ENCODE data around the gene PPP1R13B.

Gene PPP1R13B

DNA sequence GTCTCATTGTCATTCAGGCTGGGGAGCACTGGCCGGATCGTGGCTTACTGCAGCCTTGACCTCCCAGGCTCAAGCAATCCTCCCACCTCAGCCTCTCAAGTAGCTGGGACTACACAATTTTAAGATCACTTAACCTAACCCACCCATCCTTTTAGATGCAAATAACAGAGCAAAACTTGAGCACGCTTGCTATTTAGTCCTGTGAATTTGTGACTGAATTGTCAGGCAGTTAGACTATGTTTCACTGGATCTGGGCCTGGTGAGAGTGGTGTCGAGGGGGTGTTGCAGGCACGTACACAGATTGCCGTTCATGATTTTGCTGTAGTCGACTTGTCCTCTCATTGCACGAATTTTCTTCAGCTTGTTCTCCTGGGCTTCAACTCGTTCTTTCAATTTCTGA is 93.6 kb downstream of the PPP1R13B start:
- H3K36me3 ChIP-seq (replicated peaks in 1 of 2; ENCODE audit: control insufficient read depth in 2 of 2, insufficient read depth in 2 of 2, low read length in 2 of 2): no peaks in the 10 kb centered on the region
- no peaks in the 10 kb centered on the region for H3K4me1 ChIP-seq (ENCODE audit: control insufficient read depth in 2 of 2, insufficient read depth in 1 of 2, low read depth in 1 of 2, low read length in 2 of 2)
- no peak for DNase-seq (ENCODE audit: low spot score)
- no peak overlapping the region for H2BK15ac ChIP-seq (ENCODE audit: low read length)
- H2BK5ac ChIP-seq (ENCODE audit: low read length): no peak overlapping the region
- no peak overlapping the region for H3K23ac ChIP-seq (ENCODE audit: low read depth, low read length, poor library complexity)
- no peak overlapping the region for H3K4me2 ChIP-seq (ENCODE audit: insufficient read depth, low read length, poor library complexity, severe bottlenecking)
- no peak overlapping the region for H2BK120ac ChIP-seq (ENCODE audit: low read depth, low read length)
- no peak overlapping the region for H3K14ac ChIP-seq (ENCODE audit: low read length)
- no CpG with 5 or more reads among the region's 9 CpGs for WGBS, 2 donors (ENCODE audit: extremely low coverage in 2 of 2, insufficient read length in 2 of 2, insufficient replicate concordance in 1 of 2)
- H4K91ac ChIP-seq (ENCODE audit: low read depth, low read length, poor library complexity): no peak overlapping the region
- no peak overlapping the region for H3K9ac ChIP-seq (ENCODE audit: low read depth, low read length, poor library complexity)
- H4K8ac ChIP-seq (ENCODE audit: low read depth, low read length): no peak overlapping the region
- no peak overlapping the region for H3K4ac ChIP-seq (ENCODE audit: low read length)
- no peak overlapping the region for H3K4me3 ChIP-seq (ENCODE audit: low read length in 2 of 2)
- H3K27ac ChIP-seq (replicated peaks; ENCODE audit: low read length): no peak overlapping the region
- H2BK12ac ChIP-seq (ENCODE audit: low read length): no peak overlapping the region
- no peaks in the 10 kb centered on the region for H3K27me3 ChIP-seq (ENCODE audit: control insufficient read depth in 3 of 3, insufficient read depth in 3 of 3, low read depth in 1 of 3, low read length in 3 of 3)
- H3K18ac ChIP-seq (ENCODE audit: low read length): no peak overlapping the region
- no peak overlapping the region for H2AK5ac ChIP-seq (ENCODE audit: low read depth, low read length)
- H3K79me1 ChIP-seq (ENCODE audit: low read depth, low read length): no peaks in the 10 kb centered on the region
- no peaks in the 10 kb centered on the region for H3K9me3 ChIP-seq (replicated peaks in 1 of 2; ENCODE audit: control insufficient read depth in 2 of 2, insufficient read depth in 1 of 2, low read depth in 1 of 2, low read length in 2 of 2)
- no peak overlapping the region for H2AFZ ChIP-seq (ENCODE audit: low read length)

DNA sequence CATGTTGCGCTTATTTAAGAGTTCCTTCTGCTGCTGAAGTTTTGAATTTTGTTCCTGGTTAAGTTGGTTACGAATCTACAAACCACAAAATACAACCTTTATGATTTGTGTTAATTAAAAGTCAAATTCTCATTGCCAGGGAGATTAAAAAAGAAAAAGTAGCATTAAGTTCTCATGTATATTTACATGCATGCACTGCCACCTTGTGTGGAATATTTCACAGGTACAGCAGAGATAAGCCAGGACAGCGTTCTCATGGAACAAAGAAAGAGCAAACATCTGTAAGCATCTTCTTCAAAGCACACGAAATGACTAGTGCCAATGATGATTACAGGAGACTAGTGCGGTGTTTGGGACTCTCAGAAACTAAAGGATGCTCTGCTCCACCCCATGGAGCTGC is 97.5 kb downstream of the PPP1R13B start:
- Histone ChIP-seq H2BK12ac (ENCODE audit: low read length) (no peak overlapping the region), H3K79me1 (ENCODE audit: low read depth, low read length) (no peaks in the 10 kb centered on the region), H3K4me1 (ENCODE audit: control insufficient read depth in 2 of 2, insufficient read depth in 1 of 2, low read depth in 1 of 2, low read length in 2 of 2) (no peaks in the 10 kb centered on the region), H3K4ac (ENCODE audit: low read length) (no peak overlapping the region), H3K4me2 (ENCODE audit: insufficient read depth, low read length, poor library complexity, severe bottlenecking) (no peak overlapping the region), H4K8ac (ENCODE audit: low read depth, low read length) (no peak overlapping the region), H3K27me3 (ENCODE audit: control insufficient read depth in 3 of 3, insufficient read depth in 3 of 3, low read depth in 1 of 3, low read length in 3 of 3) (no peaks in the 10 kb centered on the region), H3K36me3 (replicated peaks in 1 of 2; ENCODE audit: control insufficient read depth in 2 of 2, insufficient read depth in 2 of 2, low read length in 2 of 2) (no peaks in the 10 kb centered on the region), H4K91ac (ENCODE audit: low read depth, low read length, poor library complexity) (no peak overlapping the region), H3K14ac (ENCODE audit: low read length) (no peak overlapping the region), H3K4me3 (ENCODE audit: low read length in 2 of 2) (no peak overlapping the region), H3K18ac (ENCODE audit: low read length) (no peak overlapping the region), H2BK5ac (ENCODE audit: low read length) (no peak overlapping the region), H3K27ac (replicated peaks; ENCODE audit: low read length) (no peak overlapping the region), H3K23ac (ENCODE audit: low read depth, low read length, poor library complexity) (no peak overlapping the region), H2AFZ (ENCODE audit: low read length) (no peak overlapping the region), H2BK15ac (ENCODE audit: low read length) (no peak overlapping the region), H3K9me3 (replicated peaks in 1 of 2; ENCODE audit: control insufficient read depth in 2 of 2, insufficient read depth in 1 of 2, low read depth in 1 of 2, low read length in 2 of 2) (no peaks in the 10 kb centered on the region), H2AK5ac (ENCODE audit: low read depth, low read length) (no peak overlapping the region), H3K9ac (ENCODE audit: low read depth, low read length, poor library complexity) (no peak overlapping the region), H2BK120ac (ENCODE audit: low read depth, low read length) (no peak overlapping the region)
- DNase-seq (ENCODE audit: low spot score): no peak
- WGBS, 2 donors (ENCODE audit: extremely low coverage in 2 of 2, insufficient read length in 2 of 2, insufficient replicate concordance in 1 of 2): no CpG with 5 or more reads among the region's 5 CpGs

GRCh38 chr14:103749452-103749851 is 97.9 kb downstream of the PPP1R13B start:
- Histone ChIP-seq H3K4me3 (ENCODE audit: low read length in 2 of 2) (no peak overlapping the region), H2AK5ac (ENCODE audit: low read depth, low read length) (no peak overlapping the region), H3K4me2 (ENCODE audit: insufficient read depth, low read length, poor library complexity, severe bottlenecking) (no peak overlapping the region), H3K9me3 (replicated peaks in 1 of 2; ENCODE audit: control insufficient read depth in 2 of 2, insufficient read depth in 1 of 2, low read depth in 1 of 2, low read length in 2 of 2) (no peaks in the 10 kb centered on the region), H3K4ac (ENCODE audit: low read length) (no peak overlapping the region), H3K9ac (ENCODE audit: low read depth, low read length, poor library complexity) (no peak overlapping the region), H3K27ac (replicated peaks; ENCODE audit: low read length) (no peak overlapping the region), H2AFZ (ENCODE audit: low read length) (no peak overlapping the region), H3K14ac (ENCODE audit: low read length) (no peak overlapping the region), H3K23ac (ENCODE audit: low read depth, low read length, poor library complexity) (no peak overlapping the region), H2BK12ac (ENCODE audit: low read length) (no peak overlapping the region), H3K79me1 (ENCODE audit: low read depth, low read length) (no peaks in the 10 kb centered on the region), H2BK5ac (ENCODE audit: low read length) (no peak overlapping the region), H3K27me3 (ENCODE audit: control insufficient read depth in 3 of 3, insufficient read depth in 3 of 3, low read depth in 1 of 3, low read length in 3 of 3) (no peaks in the 10 kb centered on the region), H2BK120ac (ENCODE audit: low read depth, low read length) (no peak overlapping the region), H4K8ac (ENCODE audit: low read depth, low read length) (no peak overlapping the region), H3K4me1 (ENCODE audit: control insufficient read depth in 2 of 2, insufficient read depth in 1 of 2, low read depth in 1 of 2, low read length in 2 of 2) (no peaks in the 10 kb centered on the region), H2BK15ac (ENCODE audit: low read length) (no peak overlapping the region), H3K36me3 (replicated peaks in 1 of 2; ENCODE audit: control insufficient read depth in 2 of 2, insufficient read depth in 2 of 2, low read length in 2 of 2) (no peaks in the 10 kb centered on the region), H4K91ac (ENCODE audit: low read depth, low read length, poor library complexity) (no peak overlapping the region), H3K18ac (ENCODE audit: low read length) (no peak overlapping the region)
- DNase-seq (ENCODE audit: low spot score): no peak
- no CpG with 5 or more reads among the region's 5 CpGs for WGBS, 2 donors (ENCODE audit: extremely low coverage in 2 of 2, insufficient read length in 2 of 2, insufficient replicate concordance in 1 of 2)

- Histone ChIP-seq H2BK12ac (ENCODE audit: low read length) (no peak overlapping the region), H2AFZ (ENCODE audit: low read length) (no peak overlapping the region), H3K4ac (ENCODE audit: low read length) (no peak overlapping the region), H3K79me1 (ENCODE audit: low read depth, low read length) (no peaks in the 10 kb centered on the region), H3K9ac (ENCODE audit: low read depth, low read length, poor library complexity) (no peak overlapping the region), H3K27me3 (ENCODE audit: control insufficient read depth in 3 of 3, insufficient read depth in 3 of 3, low read depth in 1 of 3, low read length in 3 of 3) (no peaks in the 10 kb centered on the region), H3K4me3 (ENCODE audit: low read length in 2 of 2) (peak overlapping the region in 1 of 2 donors; percentile 36), H4K91ac (ENCODE audit: low read depth, low read length, poor library complexity) (no peak overlapping the region), H2BK120ac (ENCODE audit: low read depth, low read length) (no peak overlapping the region), H2AK5ac (ENCODE audit: low read depth, low read length) (no peak overlapping the region), H3K4me1 (ENCODE audit: control insufficient read depth in 2 of 2, insufficient read depth in 1 of 2, low read depth in 1 of 2, low read length in 2 of 2) (no peaks in the 10 kb centered on the region), H2BK15ac (ENCODE audit: low read length) (no peak overlapping the region), H3K27ac (replicated peaks; ENCODE audit: low read length) (no peak overlapping the region), H3K36me3 (replicated peaks in 1 of 2; ENCODE audit: control insufficient read depth in 2 of 2, insufficient read depth in 2 of 2, low read length in 2 of 2) (peaks cover 0 to 1% of the 10 kb centered on the region in 2 donors), H2BK5ac (ENCODE audit: low read length) (no peak overlapping the region), H3K18ac (ENCODE audit: low read length) (peak overlapping the region; percentile 11), H4K8ac (ENCODE audit: low read depth, low read length) (no peak overlapping the region), H3K9me3 (replicated peaks in 1 of 2; ENCODE audit: control insufficient read depth in 2 of 2, insufficient read depth in 1 of 2, low read depth in 1 of 2, low read length in 2 of 2) (no peaks in the 10 kb centered on the region), H3K23ac (ENCODE audit: low read depth, low read length, poor library complexity) (peak overlapping the region; percentile 35), H3K4me2 (ENCODE audit: insufficient read depth, low read length, poor library complexity, severe bottlenecking) (no peak overlapping the region), H3K14ac (ENCODE audit: low read length) (peak overlapping the region; percentile 1)
- WGBS, 2 donors (ENCODE audit: extremely low coverage in 2 of 2, insufficient read length in 2 of 2, insufficient replicate concordance in 1 of 2): no CpG with 5 or more reads among the region's 5 CpGs
- no peak for DNase-seq (ENCODE audit: low spot score)
These were observed 98.9 kb downstream of the PPP1R13B start for GRCh38 chr14:103748534-103748857.
